Panc1 (cell line): ENCODE measurements around the gene MORC3.

ENCODE experiments used
- CTCF ChIP-seq: fragments of 450-650 bp; IDR thresholded peaks from 2 replicates; pipeline ENCODE4 v1.5.1; 2017; ENCODE audit warnings: mild to moderate bottlenecking
- POLR2AphosphoS5 ChIP-seq: IDR thresholded peaks from 2 replicates; pipeline ENCODE4 v1.6.1; 2012; ENCODE audit warnings: mild to moderate bottlenecking, low read depth, low read length, moderate library complexity
- REST ChIP-seq, 2 experiments: IDR thresholded peaks; 2 replicates each; pipeline ENCODE4 v1.6.1; 2011 to 2012; ENCODE audit warnings: low read depth in 2 of 2, control low read depth in 1 of 2, low read length in 1 of 2, mild to moderate bottlenecking in 1 of 2, moderate library complexity in 1 of 2; ENCODE audit not compliant: insufficient read depth in 1 of 2
- SIN3A ChIP-seq: IDR thresholded peaks from 2 replicates; pipeline ENCODE4 v1.6.1; 2012; ENCODE audit warnings: low read depth, mild to moderate bottlenecking, low read length, moderate library complexity, borderline replicate concordance; ENCODE audit not compliant: insufficient read depth
- TCF7L2 ChIP-seq: IDR thresholded peaks from 2 replicates; pipeline ENCODE4 v1.6.1; 2011; ENCODE audit warnings: mild to moderate bottlenecking, low read depth, low read length, inconsistent platforms

DNA sequence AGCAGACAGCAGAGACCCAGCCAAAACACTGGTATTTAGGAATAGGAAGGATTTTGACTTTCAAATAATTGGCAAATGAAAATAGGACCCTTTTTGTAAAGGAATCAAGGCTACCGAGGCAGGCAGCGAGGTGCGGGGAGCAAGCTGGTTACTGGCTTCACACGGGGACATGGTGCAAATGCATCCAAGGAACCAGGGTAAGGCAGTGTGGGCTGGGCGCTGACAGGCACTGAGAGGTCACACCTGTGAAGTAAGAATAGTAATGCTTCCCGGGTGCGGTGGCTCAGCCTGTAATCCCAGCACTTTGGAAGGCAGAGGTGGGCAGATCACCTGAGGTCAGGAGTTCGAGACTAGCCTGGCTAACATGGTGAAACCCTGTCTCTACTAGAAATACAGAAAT, 80.7 kb downstream of the MORC3 start:
- TF ChIP-seq CTCF (no peak), REST (IDR thresholded peaks at IDR 0.05; ENCODE audit: insufficient read depth in 1 of 2, low read depth in 2 of 2, low read length in 1 of 2) (no peak), POLR2AphosphoS5 (no peak), TCF7L2 (no peak), SIN3A (no peak)
